K562 (cell line): Measurements from ENCODE around the gene RPS6KA2. TPM values are rescaled to one million over a fixed set of nuclear protein-coding genes. Genes with fewer than 3 reads are reported as not detected.

Experiments
- BACH1 ChIP-seq: fragments of 200-800 bp; sonication (Bioruptor generic); IDR thresholded peaks from 2 replicates; pipeline ENCODE4 v1.6.1; 2016; ENCODE audit warnings: missing genetic modification characterization, missing compliant biosample characterization
- BCL6 ChIP-seq: fragments of 250-450 bp; sonication (Bioruptor Pico); IDR thresholded peaks from 2 replicates; pipeline ENCODE4 v1.4.0; 2020
- CREBBP ChIP-seq: IDR thresholded peaks from one replicate; pipeline ENCODE4 v1.6.1; 2012; ENCODE audit warnings: low read depth, mild to moderate bottlenecking, control low read depth, inconsistent platforms, low read length
- ETV1 ChIP-seq: fragments of 450-650 bp; conservative IDR thresholded peaks from 2 replicates; pipeline ENCODE4 v1.6.1; 2016; ENCODE audit warnings: missing genetic modification characterization, control low read depth, low read depth, missing compliant biosample characterization
- EZH2 ChIP-seq: IDR thresholded peaks from 2 replicates; pipeline ENCODE4 v1.6.1; 2012; ENCODE audit warnings: low read depth, mild to moderate bottlenecking, inconsistent platforms, low read length, borderline replicate concordance
- GATA2 ChIP-seq: sonication (generic); formaldehyde crosslinking; IDR thresholded peaks from 2 replicates; pipeline ENCODE4 v1.4.0; 2020; ENCODE audit warnings: mild to moderate bottlenecking, missing genetic modification reagents
- MYC ChIP-seq, 2 experiments: fragments of 250-450 bp in 1 of 2; sonication (Bioruptor Pico) in 1 of 2; IDR thresholded peaks; 2 replicates each; pipeline versions ENCODE4 v1.5.1 to v1.6.1; 2012 to 2021; ENCODE audit warnings: low read depth in 2 of 2, borderline replicate concordance in 1 of 2, improper control_type of control experiment in 1 of 2, low read length in 1 of 2, mild to moderate bottlenecking in 1 of 2, moderate library complexity in 1 of 2
- NR2C1 ChIP-seq, 2 experiments: fragments of 450-650 bp; IDR thresholded peaks; 2 replicates each; pipeline ENCODE4 v1.6.1; 2017; ENCODE audit warnings: mild to moderate bottlenecking in 2 of 2, antibody characterized with exemption in 1 of 2, inconsistent platforms in 1 of 2, missing compliant biosample characterization in 1 of 2, missing genetic modification characterization in 1 of 2
- NR2C2 ChIP-seq, 2 experiments: fragments of 200-800 bp in 1 of 2; sonication (Bioruptor generic) in 1 of 2; sonication (generic) in 1 of 2; formaldehyde crosslinking in 1 of 2; IDR thresholded peaks; 2 replicates each; pipeline versions ENCODE4 v1.6.1 to v1.8.0; 2016 to 2022; ENCODE audit warnings: mild to moderate bottlenecking in 1 of 2, missing compliant biosample characterization in 1 of 2, missing genetic modification characterization in 1 of 2, missing genetic modification reagents in 1 of 2
- SMAD2 ChIP-seq: fragments of 150-350 bp; IDR thresholded peaks from 2 replicates; pipeline ENCODE4 v1.6.1; 2014; ENCODE audit warnings: low read depth, mild to moderate bottlenecking, low read length
- SOX6 ChIP-seq: fragments of 450-650 bp; IDR thresholded peaks from 2 replicates; pipeline ENCODE4 v1.6.1; 2014; ENCODE audit warnings: mild to moderate bottlenecking
- SP2 ChIP-seq: IDR thresholded peaks from 2 replicates; pipeline ENCODE4 v1.6.1; 2011; ENCODE audit warnings: mild to moderate bottlenecking, low read depth, low read length, moderate library complexity; ENCODE audit not compliant: poor library complexity, severe bottlenecking; ENCODE audit errors: extremely low read depth
- polyA plus RNA-seq, 8 experiments: library from polyadenylated mRNA; depleted of rRNA in 4 of 8; stranded (reverse) in 5 of 8; unstranded in 3 of 8; fragments of >200 nt; fragmentation: Nextera tagmentation in 2 of 8; fragmentation: Illumina TruSeq in 1 of 8; extraction: Ambion mirVana in 2 of 8; extraction: Trizol in 1 of 8; gene quantifications; 2 replicates each; pipeline versions ENCODE4 v1.2.1 to v1.2.3, GENCODE V29; 2011 to 2014; ENCODE audit warnings: inconsistent platforms in 1 of 8, missing spikeins in 1 of 8
- total RNA-seq, 7 experiments: library from RNA; depleted of rRNA in 6 of 7; stranded (reverse); fragments of >200 nt in 6 of 7; fragmentation: Illumina TruSeq in 2 of 7; extraction: Trizol in 2 of 7; gene quantifications; 2 replicates each; pipeline versions ENCODE4 v1.2.1 to v1.2.3, GENCODE V29; 2011 to 2021; ENCODE audit warnings: low replicate concordance in 1 of 7
- TF ChIP-seq, protein P1 (sequence below): fragments of 250-450 bp; sonication (Bioruptor Pico); IDR thresholded peaks from 2 replicates; pipeline ENCODE4 v1.4.0; 2020
- TF ChIP-seq, protein P2 (sequence below): sonication (generic); formaldehyde crosslinking; IDR thresholded peaks from 2 replicates; pipeline ENCODE4 v1.8.0; 2022; ENCODE audit warnings: missing genetic modification reagents, mild to moderate bottlenecking, borderline replicate concordance
- TF ChIP-seq, protein P3 (sequence below), 2 experiments: fragments of 450-650 bp in 1 of 2; sonication (generic) in 1 of 2; formaldehyde crosslinking in 1 of 2; IDR thresholded peaks; 2 replicates each; pipeline versions ENCODE4 v1.7.1 to v1.9.0; 2016 to 2022; ENCODE audit warnings: inconsistent platforms in 1 of 2, mild to moderate bottlenecking in 1 of 2, missing genetic modification reagents in 1 of 2

The RPS6KA2 gene
- total and polyA plus RNA-seq, 9 of the 15 experiments (the other 6 are each of a cell fraction or from before 2014, with no cell fraction given) = 0.29 to 1.00 (median 0.53) TPM

DNA sequence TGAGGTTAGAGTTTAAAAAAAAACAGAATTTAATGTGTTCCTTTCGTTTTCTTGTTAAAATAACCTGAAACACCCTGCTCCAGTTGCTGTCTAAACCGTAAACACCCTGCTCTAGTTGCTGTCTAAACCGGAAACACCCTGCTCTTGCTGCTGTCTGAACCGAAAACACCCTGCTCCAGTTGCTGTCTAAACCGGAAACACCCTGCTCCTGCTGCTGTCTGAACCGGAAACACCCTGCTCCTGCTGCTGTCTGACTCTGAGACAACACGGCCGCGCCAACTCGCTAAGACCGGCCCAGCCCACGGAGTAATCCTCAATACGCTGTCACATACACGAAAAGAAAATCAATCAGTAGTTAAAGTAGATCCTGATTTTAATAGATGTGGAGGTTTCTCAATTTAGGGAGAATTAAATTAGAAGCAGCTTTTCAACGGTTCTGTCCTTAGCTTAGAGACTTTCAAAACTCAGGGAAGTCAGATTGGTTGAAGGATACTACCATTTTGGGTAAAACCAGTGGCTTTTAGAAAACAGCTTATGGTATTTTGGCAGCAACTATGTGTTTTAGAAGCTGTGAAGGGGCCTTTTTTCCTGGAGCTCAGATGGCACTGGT lies 138.9 kb downstream of the RPS6KA2 start (continued):
- TF ChIP-seq CREBBP (no peak), SOX6 (no peak), BACH1 (tag) (no peak), ETV1 (tag) (no peak), MYC (IDR thresholded peaks at IDR 0.05; ENCODE audit: low read depth, low read length) (no peak), MYC (CRISPR knock-in tag; IDR thresholded peaks at IDR 0.05; ENCODE audit: borderline replicate concordance, low read depth) (no peak), SMAD2 (no peak), SP2 (no peak), NR2C1 (IDR thresholded peaks at IDR 0.05) (peak; percentile 44; the same call in 1 of the 2 replicates), NR2C1 (tag; IDR thresholded peaks at IDR 0.05) (peak; percentile 57; the same call in 1 of the 2 replicates), BCL6 (no peak), GATA2 (CRISPR knock-in tag) (no peak), EZH2 (no peak), NR2C2 (CRISPR knock-in tag; IDR thresholded peaks at IDR 0.05) (no peak), NR2C2 (tag; IDR thresholded peaks at IDR 0.05) (peak; percentile 87)
- TF ChIP-seq, protein P1, sequence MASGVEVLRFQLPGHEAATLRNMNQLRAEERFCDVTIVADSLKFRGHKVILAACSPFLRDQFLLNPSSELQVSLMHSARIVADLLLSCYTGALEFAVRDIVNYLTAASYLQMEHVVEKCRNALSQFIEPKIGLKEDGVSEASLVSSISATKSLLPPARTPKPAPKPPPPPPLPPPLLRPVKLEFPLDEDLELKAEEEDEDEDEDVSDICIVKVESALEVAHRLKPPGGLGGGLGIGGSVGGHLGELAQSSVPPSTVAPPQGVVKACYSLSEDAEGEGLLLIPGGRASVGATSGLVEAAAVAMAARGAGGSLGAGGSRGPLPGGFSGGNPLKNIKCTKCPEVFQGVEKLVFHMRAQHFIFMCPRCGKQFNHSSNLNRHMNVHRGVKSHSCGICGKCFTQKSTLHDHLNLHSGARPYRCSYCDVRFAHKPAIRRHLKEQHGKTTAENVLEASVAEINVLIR (CRISPR knock-in tag) = no peak
- TF ChIP-seq, protein P2, sequence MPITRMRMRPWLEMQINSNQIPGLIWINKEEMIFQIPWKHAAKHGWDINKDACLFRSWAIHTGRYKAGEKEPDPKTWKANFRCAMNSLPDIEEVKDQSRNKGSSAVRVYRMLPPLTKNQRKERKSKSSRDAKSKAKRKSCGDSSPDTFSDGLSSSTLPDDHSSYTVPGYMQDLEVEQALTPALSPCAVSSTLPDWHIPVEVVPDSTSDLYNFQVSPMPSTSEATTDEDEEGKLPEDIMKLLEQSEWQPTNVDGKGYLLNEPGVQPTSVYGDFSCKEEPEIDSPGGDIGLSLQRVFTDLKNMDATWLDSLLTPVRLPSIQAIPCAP = no peak
- TF ChIP-seq, protein P3, sequence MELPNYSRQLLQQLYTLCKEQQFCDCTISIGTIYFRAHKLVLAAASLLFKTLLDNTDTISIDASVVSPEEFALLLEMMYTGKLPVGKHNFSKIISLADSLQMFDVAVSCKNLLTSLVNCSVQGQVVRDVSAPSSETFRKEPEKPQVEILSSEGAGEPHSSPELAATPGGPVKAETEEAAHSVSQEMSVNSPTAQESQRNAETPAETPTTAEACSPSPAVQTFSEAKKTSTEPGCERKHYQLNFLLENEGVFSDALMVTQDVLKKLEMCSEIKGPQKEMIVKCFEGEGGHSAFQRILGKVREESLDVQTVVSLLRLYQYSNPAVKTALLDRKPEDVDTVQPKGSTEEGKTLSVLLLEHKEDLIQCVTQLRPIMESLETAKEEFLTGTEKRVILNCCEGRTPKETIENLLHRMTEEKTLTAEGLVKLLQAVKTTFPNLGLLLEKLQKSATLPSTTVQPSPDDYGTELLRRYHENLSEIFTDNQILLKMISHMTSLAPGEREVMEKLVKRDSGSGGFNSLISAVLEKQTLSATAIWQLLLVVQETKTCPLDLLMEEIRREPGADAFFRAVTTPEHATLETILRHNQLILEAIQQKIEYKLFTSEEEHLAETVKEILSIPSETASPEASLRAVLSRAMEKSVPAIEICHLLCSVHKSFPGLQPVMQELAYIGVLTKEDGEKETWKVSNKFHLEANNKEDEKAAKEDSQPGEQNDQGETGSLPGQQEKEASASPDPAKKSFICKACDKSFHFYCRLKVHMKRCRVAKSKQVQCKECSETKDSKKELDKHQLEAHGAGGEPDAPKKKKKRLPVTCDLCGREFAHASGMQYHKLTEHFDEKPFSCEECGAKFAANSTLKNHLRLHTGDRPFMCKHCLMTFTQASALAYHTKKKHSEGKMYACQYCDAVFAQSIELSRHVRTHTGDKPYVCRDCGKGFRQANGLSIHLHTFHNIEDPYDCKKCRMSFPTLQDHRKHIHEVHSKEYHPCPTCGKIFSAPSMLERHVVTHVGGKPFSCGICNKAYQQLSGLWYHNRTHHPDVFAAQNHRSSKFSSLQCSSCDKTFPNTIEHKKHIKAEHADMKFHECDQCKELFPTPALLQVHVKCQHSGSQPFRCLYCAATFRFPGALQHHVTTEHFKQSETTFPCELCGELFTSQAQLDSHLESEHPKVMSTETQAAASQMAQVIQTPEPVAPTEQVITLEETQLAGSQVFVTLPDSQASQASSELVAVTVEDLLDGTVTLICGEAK (IDR thresholded peaks at IDR 0.05) = peak; percentile 87
- TF ChIP-seq, protein P3 (CRISPR knock-in tag; IDR thresholded peaks at IDR 0.05) = no peak
